Hypothalamus (tissue), 51 donors: ENCODE measurements around the gene INPP4A.

ENCODE experiments used
- DNase-seq, 51 donors: peaks; one replicate each; lab custom pipeline; 2025; lab: John Stamatoyannopoulos, UW

The INPP4A gene

GRCh38 chr2:98533547-98533946 lies 88.9 kb downstream of the INPP4A start:
- DNase-seq, result no peak

GRCh38 chr2:98534761-98535160 lies 90.1 kb downstream of the INPP4A start:
- no peak for DNase-seq

- no peak for DNase-seq
Observed at GRCh38 chr2:98535971-98536677, 91.5 kb downstream of the INPP4A start.

GRCh38 chr2:98537390-98538126 lies 92.9 kb downstream of the INPP4A start:
- DNase-seq, result no peak

- no peak for DNase-seq
Observed at GRCh38 chr2:98538280-98539041, 93.8 kb downstream of the INPP4A start.

GRCh38 chr2:98539056-98539735 lies 94.5 kb downstream of the INPP4A start:
- DNase-seq, result no peak

GRCh38 chr2:98540536-98540935 lies 95.9 kb downstream of the INPP4A start:
- DNase-seq, result no peak

GRCh38 chr2:98541489-98541888 lies 96.8 kb downstream of the INPP4A start:
- no peak for DNase-seq

- DNase-seq, result no peak
Observed at GRCh38 chr2:98541906-98542305, 97.2 kb downstream of the INPP4A start.

GRCh38 chr2:98543214-98543613 lies 98.6 kb downstream of the INPP4A start:
- no peak for DNase-seq

GRCh38 chr2:98543842-98544241 lies 99.2 kb downstream of the INPP4A start:
- DNase-seq, result peak in 1 of 51 donors; percentile 30

GRCh38 chr2:98545591-98545990 lies 100.9 kb downstream of the INPP4A start:
- DNase-seq, result no peak

GRCh38 chr2:98546186-98546585 lies 101.5 kb downstream of the INPP4A start:
- no peak for DNase-seq

- DNase-seq, result no peak
Observed at GRCh38 chr2:98547092-98547790, 102.6 kb downstream of the INPP4A start.

GRCh38 chr2:98548920-98549818 lies 104.5 kb downstream of the INPP4A start:
- DNase-seq, result no peak

- no peak for DNase-seq
Observed at GRCh38 chr2:98550165-98550564, 105.5 kb downstream of the INPP4A start.

- no peak for DNase-seq
Observed at GRCh38 chr2:98551316-98551715, 106.7 kb downstream of the INPP4A start.

- DNase-seq, result no peak
Observed at GRCh38 chr2:98552499-98553179, 108.0 kb downstream of the INPP4A start.
